Mesendoderm (in vitro differentiated cells): ENCODE measurements around the gene TSPYL2.

Experiments
- DNase-seq: peaks from one replicate; pipeline ENCODE4 v3.0.0; 2013
- H2AK5ac ChIP-seq: 2 replicates; pipeline ENCODE4 v1.6.1; 2013; ENCODE audit warnings: low read length, inconsistent platforms
- H2BK120ac ChIP-seq: 2 replicates; pipeline ENCODE4 v1.6.1; 2013; ENCODE audit warnings: low read depth, mild to moderate bottlenecking, low read length, moderate library complexity, mixed read lengths
- H2BK15ac ChIP-seq: replicated peaks from 2 replicates; pipeline ENCODE4 v1.6.1; 2013; ENCODE audit warnings: low read depth, mild to moderate bottlenecking, moderate library complexity
- H2BK5ac ChIP-seq: 2 replicates; pipeline ENCODE4 v1.6.1; 2013; ENCODE audit warnings: low read length, inconsistent platforms
- H3K18ac ChIP-seq: 2 replicates; pipeline ENCODE4 v1.6.1; 2013; ENCODE audit warnings: mild to moderate bottlenecking, low read length, mixed read lengths
- H3K23ac ChIP-seq: one replicate; pipeline ENCODE4 v1.6.1; 2013; ENCODE audit warnings: low read length
- H3K27ac ChIP-seq: 2 replicates; pipeline ENCODE4 v1.5.1; 2013; ENCODE audit warnings: low read depth, mild to moderate bottlenecking, inconsistent platforms, low read length, moderate library complexity
- H3K27me3 ChIP-seq: 2 replicates; pipeline ENCODE4 v1.6.1; 2013; ENCODE audit warnings: low read length, control low read depth, mild to moderate bottlenecking, inconsistent platforms; ENCODE audit not compliant: insufficient read depth, poor library complexity
- H3K36me3 ChIP-seq: 2 replicates; pipeline ENCODE4 v1.6.1; 2013; ENCODE audit warnings: low read length, inconsistent platforms; ENCODE audit not compliant: control insufficient read depth, insufficient read depth
- H3K4ac ChIP-seq: one replicate; pipeline ENCODE4 v1.6.1; 2013; ENCODE audit warnings: low read depth, mild to moderate bottlenecking, low read length, moderate library complexity
- H3K4me1 ChIP-seq: 2 replicates; pipeline ENCODE4 v1.6.1; 2013; ENCODE audit warnings: low read depth, low read length, inconsistent platforms; ENCODE audit not compliant: control insufficient read depth
- H3K4me2 ChIP-seq: 2 replicates; pipeline ENCODE4 v1.6.1; 2013; ENCODE audit warnings: low read length
- H3K4me3 ChIP-seq: 2 replicates; pipeline ENCODE4 v1.5.1; 2013; ENCODE audit warnings: mild to moderate bottlenecking, low read length
- H3K56ac ChIP-seq: one replicate; pipeline ENCODE4 v1.6.1; 2013; ENCODE audit warnings: low read length
- H3K79me1 ChIP-seq: 2 replicates; pipeline ENCODE4 v1.6.1; 2013; ENCODE audit warnings: low read length, inconsistent platforms
- H3K79me2 ChIP-seq: 2 replicates; pipeline ENCODE4 v1.6.1; 2013; ENCODE audit warnings: mild to moderate bottlenecking, low read length; ENCODE audit not compliant: control insufficient read depth, insufficient read depth
- H3K9ac ChIP-seq: 2 replicates; pipeline ENCODE4 v1.6.1; 2013; ENCODE audit warnings: low read length, inconsistent platforms
- H4K5ac ChIP-seq: one replicate; pipeline ENCODE4 v1.6.1; 2013; ENCODE audit warnings: low read length
- H4K8ac ChIP-seq: one replicate; pipeline ENCODE4 v1.6.1; 2013; ENCODE audit warnings: low read depth, mild to moderate bottlenecking, control low read depth, low read length, moderate library complexity
- WGBS: extraction: QIAGEN DNeasy Blood & Tissue Kit; methylation state at CpG from one replicate; pipeline ENCODE4 v1.1.7; 2013; ENCODE audit warnings: low lambda C conversion rate, missing lambda C conversion rate; ENCODE audit not compliant: insufficient coverage; ENCODE audit errors: extremely low coverage; 5-methylcytosine and 5-hydroxymethylcytosine counted together

Gene TSPYL2

DNA sequence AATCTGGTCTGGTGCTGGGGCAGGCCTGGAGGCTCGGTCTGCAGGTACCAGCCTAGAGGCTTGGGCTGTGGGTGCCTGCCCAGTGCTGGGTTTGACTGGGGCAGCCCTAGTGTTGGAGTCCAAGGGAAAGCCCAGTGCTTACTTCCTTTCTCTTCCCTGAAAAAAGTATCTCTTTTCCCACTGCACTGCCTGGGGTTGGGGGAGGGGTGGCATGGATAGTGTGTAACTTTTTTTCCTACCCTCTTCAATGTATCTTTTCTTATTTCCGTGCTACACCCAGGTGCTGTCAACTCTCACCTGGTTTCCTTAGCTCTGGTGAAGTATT lies 33.3 kb downstream of the TSPYL2 start:
- H3K36me3 ChIP-seq = no peaks in the 10 kb centered on the region
- H3K9ac ChIP-seq = no peak overlapping the region
- H2AK5ac ChIP-seq = no peak overlapping the region
- WGBS = no CpG with 5 or more reads among the region's 2 CpGs
- DNase-seq = no peak
- no peaks in the 10 kb centered on the region for H3K4me1 ChIP-seq
- no peak overlapping the region for H3K56ac ChIP-seq
- H2BK5ac ChIP-seq = no peak overlapping the region
- H2BK15ac ChIP-seq = no peak overlapping the region
- H3K18ac ChIP-seq = no peak overlapping the region
- H3K27me3 ChIP-seq = no peaks in the 10 kb centered on the region
- H3K4me3 ChIP-seq = no peak overlapping the region
- H3K27ac ChIP-seq = no peak overlapping the region
- H3K4me2 ChIP-seq = no peak overlapping the region
- H2BK120ac ChIP-seq = no peak overlapping the region
- H3K79me1 ChIP-seq = no peaks in the 10 kb centered on the region
- H3K23ac ChIP-seq = no peak overlapping the region
- no peaks in the 10 kb centered on the region for H3K79me2 ChIP-seq
- no peak overlapping the region for H4K8ac ChIP-seq
- H4K5ac ChIP-seq = no peak overlapping the region
- no peak overlapping the region for H3K4ac ChIP-seq

DNA sequence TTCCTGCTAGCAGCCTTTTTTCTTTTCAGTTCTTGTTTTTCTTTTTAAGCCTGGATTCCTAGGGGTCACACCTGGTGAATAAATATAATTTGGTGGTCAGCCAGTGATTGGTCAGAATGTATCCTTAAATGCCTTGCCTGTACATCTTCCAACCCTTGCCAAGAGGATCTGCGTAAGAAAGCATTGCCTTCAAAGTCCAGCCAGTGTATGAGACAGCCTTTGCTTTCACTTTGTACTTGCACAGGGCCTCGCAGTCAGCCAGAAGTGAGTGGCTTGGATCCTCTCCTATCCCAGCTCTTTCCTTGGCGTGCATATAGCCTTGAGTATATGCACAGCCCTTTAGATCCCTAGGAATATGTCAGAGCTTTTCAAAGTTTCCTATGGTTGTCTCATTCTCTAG lies 33.9 kb downstream of the TSPYL2 start:
- no peak overlapping the region for H4K8ac ChIP-seq
- H2BK15ac ChIP-seq = no peak overlapping the region
- no peak overlapping the region for H3K9ac ChIP-seq
- DNase-seq = no peak
- H3K27me3 ChIP-seq = no peaks in the 10 kb centered on the region
- H4K5ac ChIP-seq = no peak overlapping the region
- WGBS = no CpG with 5 or more reads among the region's 3 CpGs
- no peak overlapping the region for H3K4ac ChIP-seq
- H3K18ac ChIP-seq = no peak overlapping the region
- H2BK5ac ChIP-seq = no peak overlapping the region
- no peaks in the 10 kb centered on the region for H3K79me2 ChIP-seq
- H2AK5ac ChIP-seq = no peak overlapping the region
- H3K56ac ChIP-seq = no peak overlapping the region
- no peaks in the 10 kb centered on the region for H3K4me1 ChIP-seq
- no peaks in the 10 kb centered on the region for H3K36me3 ChIP-seq
- no peak overlapping the region for H3K27ac ChIP-seq
- no peak overlapping the region for H3K4me2 ChIP-seq
- no peaks in the 10 kb centered on the region for H3K79me1 ChIP-seq
- no peak overlapping the region for H3K23ac ChIP-seq
- H3K4me3 ChIP-seq = no peak overlapping the region
- H2BK120ac ChIP-seq = no peak overlapping the region

DNA sequence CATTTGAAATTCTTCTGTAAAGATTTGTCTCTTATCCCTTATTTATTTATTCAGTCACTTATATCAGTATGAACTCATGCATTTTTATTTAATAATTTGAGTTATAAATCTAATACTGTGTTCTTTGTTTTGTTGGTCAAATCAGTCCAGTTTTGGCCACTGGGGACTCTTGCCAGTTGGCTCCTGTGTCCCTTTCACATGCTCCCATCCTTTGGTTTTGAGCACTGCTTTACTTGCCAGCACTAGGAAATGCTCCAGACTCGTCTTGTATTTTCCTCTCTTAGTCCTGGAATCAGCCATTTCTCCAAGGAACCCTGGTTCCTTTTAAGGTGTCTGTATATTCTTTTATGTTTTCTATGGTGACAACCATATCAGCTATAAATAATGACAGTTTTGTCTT lies 39.8 kb downstream of the TSPYL2 start:
- H4K8ac ChIP-seq = no peak overlapping the region
- H2BK5ac ChIP-seq = no peak overlapping the region
- H3K79me1 ChIP-seq = no peaks in the 10 kb centered on the region
- no peak overlapping the region for H3K4ac ChIP-seq
- no peak overlapping the region for H3K4me3 ChIP-seq
- no peak overlapping the region for H3K23ac ChIP-seq
- H3K27me3 ChIP-seq = no peaks in the 10 kb centered on the region
- no peak overlapping the region for H3K18ac ChIP-seq
- no CpG with 5 or more reads among the region's 1 CpG for WGBS
- H2BK120ac ChIP-seq = no peak overlapping the region
- no peak overlapping the region for H3K56ac ChIP-seq
- no peak overlapping the region for H3K4me2 ChIP-seq
- no peaks in the 10 kb centered on the region for H3K79me2 ChIP-seq
- H2BK15ac ChIP-seq = no peak overlapping the region
- H3K4me1 ChIP-seq = no peaks in the 10 kb centered on the region
- H3K9ac ChIP-seq = no peak overlapping the region
- H2AK5ac ChIP-seq = no peak overlapping the region
- DNase-seq = no peak
- H3K36me3 ChIP-seq = no peaks in the 10 kb centered on the region
- no peak overlapping the region for H4K5ac ChIP-seq
- H3K27ac ChIP-seq = no peak overlapping the region

DNA sequence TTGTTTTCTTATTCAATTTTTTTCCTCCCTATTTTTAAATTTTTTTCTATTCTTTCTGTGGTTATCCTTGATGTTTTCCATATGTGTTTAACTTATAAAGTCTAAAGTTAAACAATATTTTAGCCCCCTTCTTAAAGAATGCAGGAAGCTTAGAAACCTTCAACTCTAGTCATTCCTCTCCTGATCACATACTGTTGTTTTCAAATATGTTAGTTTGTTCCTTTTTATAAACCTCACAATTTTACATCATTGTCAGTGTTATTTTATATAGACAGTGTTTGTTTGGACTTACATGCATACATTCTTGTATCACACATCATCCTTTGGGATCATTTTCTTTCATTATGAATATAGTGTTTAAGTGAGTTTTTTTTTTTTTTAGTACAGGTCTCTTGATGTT lies 43.3 kb downstream of the TSPYL2 start:
- Histone ChIP-seq H2BK120ac (no peak overlapping the region), H2BK5ac (no peak overlapping the region), H4K8ac (no peak overlapping the region), H3K4me2 (no peak overlapping the region), H3K27me3 (no peaks in the 10 kb centered on the region), H2BK15ac (no peak overlapping the region), H3K36me3 (no peaks in the 10 kb centered on the region), H3K56ac (no peak overlapping the region), H4K5ac (no peak overlapping the region), H3K4me1 (no peaks in the 10 kb centered on the region), H3K79me1 (no peaks in the 10 kb centered on the region), H3K23ac (no peak overlapping the region), H3K27ac (no peak overlapping the region), H3K9ac (no peak overlapping the region), H3K79me2 (no peaks in the 10 kb centered on the region), H3K4me3 (no peak overlapping the region), H3K4ac (no peak overlapping the region), H2AK5ac (no peak overlapping the region), H3K18ac (no peak overlapping the region)
- no peak for DNase-seq

DNA sequence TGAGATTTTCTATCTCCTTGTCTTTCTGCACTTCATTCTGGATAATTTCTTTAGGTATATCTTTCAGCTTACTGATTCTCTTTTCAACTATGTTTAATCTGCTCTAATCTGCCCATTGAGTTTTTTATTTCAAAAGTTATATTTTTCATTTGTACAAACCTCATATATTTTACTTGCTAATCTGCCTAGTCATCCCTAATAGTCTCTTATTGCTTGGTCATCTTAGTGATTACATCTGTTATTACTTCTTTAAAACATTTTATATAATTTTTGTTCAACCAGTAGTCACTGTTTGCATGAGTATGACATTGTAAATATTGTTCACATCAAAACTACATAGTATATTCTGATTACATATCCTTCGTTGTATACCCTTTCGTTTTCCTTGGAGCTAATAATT lies 44.2 kb downstream of the TSPYL2 start:
- Histone ChIP-seq H3K23ac (no peak overlapping the region), H3K79me2 (no peaks in the 10 kb centered on the region), H4K5ac (no peak overlapping the region), H2BK5ac (no peak overlapping the region), H3K4me1 (no peaks in the 10 kb centered on the region), H3K79me1 (no peaks in the 10 kb centered on the region), H3K18ac (no peak overlapping the region), H3K4ac (no peak overlapping the region), H2BK120ac (no peak overlapping the region), H3K9ac (no peak overlapping the region), H3K27me3 (no peaks in the 10 kb centered on the region), H4K8ac (no peak overlapping the region), H3K4me3 (no peak overlapping the region), H3K56ac (no peak overlapping the region), H3K27ac (no peak overlapping the region), H3K36me3 (no peaks in the 10 kb centered on the region), H3K4me2 (no peak overlapping the region), H2BK15ac (no peak overlapping the region), H2AK5ac (no peak overlapping the region)
- WGBS = no CpG with 5 or more reads among the region's 2 CpGs
- no peak for DNase-seq

DNA sequence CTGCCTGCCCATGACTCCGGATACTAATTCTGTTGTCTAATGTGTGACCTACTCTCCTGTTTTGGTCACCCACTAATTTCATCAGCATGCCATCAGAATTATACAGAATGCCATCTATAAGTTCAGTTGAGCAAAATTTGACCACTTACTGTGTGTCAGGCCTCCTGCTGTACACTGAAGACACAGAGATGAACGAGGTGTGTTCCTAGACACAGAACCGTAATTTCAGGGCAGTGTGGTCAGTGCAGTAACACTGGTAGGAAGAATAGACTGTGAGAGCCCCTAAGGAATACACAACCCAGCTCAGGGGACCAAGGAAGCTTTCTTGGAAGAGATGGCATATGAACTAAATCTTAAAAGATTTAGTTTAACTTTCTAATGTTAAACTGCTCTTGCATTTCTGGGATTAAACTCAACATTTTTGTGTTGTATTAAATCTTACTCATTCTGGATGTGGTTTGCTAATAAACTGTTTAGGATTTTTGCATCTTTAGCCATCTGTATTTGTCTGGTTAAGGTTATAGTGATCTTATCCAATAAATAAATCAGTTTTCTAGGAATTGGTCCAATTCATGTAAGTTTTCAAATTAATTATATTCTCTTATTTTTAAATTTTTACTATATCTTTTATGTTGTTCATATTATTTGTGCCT lies 46.1 kb downstream of the TSPYL2 start:
- no peak for DNase-seq
- Histone ChIP-seq H2BK5ac (no peak overlapping the region), H2BK120ac (no peak overlapping the region), H4K8ac (no peak overlapping the region), H3K4me2 (no peak overlapping the region), H4K5ac (no peak overlapping the region), H3K23ac (no peak overlapping the region), H3K4ac (no peak overlapping the region), H3K27ac (no peak overlapping the region), H3K79me1 (no peaks in the 10 kb centered on the region), H3K36me3 (no peaks in the 10 kb centered on the region), H3K79me2 (no peaks in the 10 kb centered on the region), H3K4me1 (no peaks in the 10 kb centered on the region), H2AK5ac (no peak overlapping the region), H3K9ac (no peak overlapping the region), H3K56ac (no peak overlapping the region), H3K18ac (no peak overlapping the region), H3K27me3 (no peaks in the 10 kb centered on the region), H2BK15ac (no peak overlapping the region), H3K4me3 (no peak overlapping the region)
- WGBS = no CpG with 5 or more reads among the region's 3 CpGs
